Measurements from ENCODE around the gene KCNIP1.

The KCNIP1 gene

DNA sequence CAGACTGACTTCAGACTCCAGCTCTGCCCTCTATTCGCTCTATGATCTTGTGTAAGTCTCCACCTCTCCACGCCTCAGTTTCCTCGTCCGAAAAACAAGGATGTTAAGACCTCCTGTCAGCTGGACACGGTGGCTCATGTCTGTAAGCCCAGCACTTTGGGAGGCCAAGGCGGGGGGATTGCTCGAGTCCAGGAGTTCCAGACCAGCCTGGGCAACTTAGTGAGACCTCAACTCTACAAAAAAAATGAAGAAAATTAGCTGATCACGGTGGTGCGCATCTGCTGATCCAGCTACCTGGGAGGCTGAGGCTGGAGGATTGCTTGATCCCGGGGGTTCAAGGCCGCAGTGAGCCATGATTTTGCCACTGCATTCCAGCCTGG, 243.1 kb downstream of the KCNIP1 start:
- ChIA-PET CTCF (interaction anchor here (0.6 to 11.4 kb wide), 4 partner anchors 45 to 1516 kb away, joined by 3 to 253 read pairs (median 8); no protein-coding TSS in a partner anchor), POLR2A (no interaction called here)
- TF ChIP-seq ZBTB20 (tag by site-specific recombination; IDR thresholded peaks at IDR 0.05): no peak
- TF ChIP-seq GLI2 (tag by site-specific recombination; IDR thresholded peaks at IDR 0.05; ENCODE audit: borderline replicate concordance, low read depth): no peak
- TF ChIP-seq ZNF248 (tag by site-specific recombination; IDR thresholded peaks at IDR 0.05): no peak
- no peak for TF ChIP-seq HOXC10 (CRISPR knock-in tag; IDR thresholded peaks at IDR 0.05)
- TF ChIP-seq ZNF366 (tag by site-specific recombination; conservative IDR thresholded peaks at IDR 0.05): no peak
- no peak for TF ChIP-seq ZNF174 (tag by site-specific recombination; IDR thresholded peaks at IDR 0.05)
- no peak for TF ChIP-seq ZNF664 (tag by site-specific recombination; IDR thresholded peaks at IDR 0.05)
- TF ChIP-seq ZNF585B (tag by site-specific recombination; IDR thresholded peaks at IDR 0.05): no peak
- H3K9me3 ChIP-seq (ENCODE audit: control insufficient read depth, insufficient read depth, low read depth, low read length): no peaks in the 10 kb centered on the region
- no peak overlapping the region for H3K4me3 ChIP-seq (ENCODE audit: low read depth, low read length)
- H3K4me1 ChIP-seq (ENCODE audit: control insufficient read depth, insufficient read depth, low read length): no peaks in the 10 kb centered on the region
- no peaks in the 10 kb centered on the region for H3K36me3 ChIP-seq (ENCODE audit: control insufficient read depth in 2 of 2, insufficient read depth in 1 of 2, low read length in 2 of 2)
- H3K27ac ChIP-seq (ENCODE audit: extremely low read depth, low read depth, low read length): no peak overlapping the region

DNA sequence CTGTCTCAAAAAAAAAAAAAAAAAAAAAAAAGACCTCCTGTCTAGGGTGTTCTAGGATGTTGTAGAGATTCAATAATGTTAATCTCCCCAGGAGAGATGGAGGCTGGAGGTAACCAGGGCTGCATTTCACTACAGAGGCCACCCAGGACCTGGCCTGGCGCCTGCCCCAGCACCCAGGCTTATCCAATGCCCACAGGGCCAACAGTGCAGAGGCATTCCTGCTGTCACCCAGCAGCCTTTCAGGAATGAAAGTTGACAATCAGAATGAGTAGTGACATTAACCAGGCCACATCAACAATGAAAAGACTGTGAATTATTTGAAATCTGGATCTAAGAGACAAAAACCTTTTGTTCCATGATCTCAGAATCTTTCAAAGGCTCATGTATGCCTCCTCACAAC, 243.5 kb downstream of the KCNIP1 start:
- H3K4me1 ChIP-seq (ENCODE audit: control insufficient read depth, insufficient read depth, low read length): no peaks in the 10 kb centered on the region
- no peaks in the 10 kb centered on the region for H3K36me3 ChIP-seq (ENCODE audit: control insufficient read depth in 2 of 2, insufficient read depth in 1 of 2, low read length in 2 of 2)
- ChIA-PET POLR2A (no interaction called here), CTCF (interaction anchor here (0.6 to 11.4 kb wide), 4 partner anchors 24 to 1515 kb away, joined by 3 to 253 read pairs (median 4); no protein-coding TSS in a partner anchor)
- H3K27ac ChIP-seq (ENCODE audit: extremely low read depth, low read depth, low read length): no peak overlapping the region
- TF ChIP-seq, protein P1, sequence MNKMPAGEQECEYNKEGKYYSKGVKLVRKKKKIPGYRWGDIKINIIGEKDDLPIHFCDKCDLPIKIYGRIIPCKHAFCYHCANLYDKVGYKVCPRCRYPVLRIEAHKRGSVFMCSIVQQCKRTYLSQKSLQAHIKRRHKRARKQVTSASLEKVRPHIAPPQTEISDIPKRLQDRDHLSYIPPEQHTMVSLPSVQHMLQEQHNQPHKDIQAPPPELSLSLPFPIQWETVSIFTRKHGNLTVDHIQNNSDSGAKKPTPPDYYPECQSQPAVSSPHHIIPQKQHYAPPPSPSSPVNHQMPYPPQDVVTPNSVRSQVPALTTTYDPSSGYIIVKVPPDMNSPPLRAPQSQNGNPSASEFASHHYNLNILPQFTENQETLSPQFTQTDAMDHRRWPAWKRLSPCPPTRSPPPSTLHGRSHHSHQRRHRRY (tag by site-specific recombination; IDR thresholded peaks at IDR 0.05): no peak
- TF ChIP-seq GLIS1 (tag by site-specific recombination; IDR thresholded peaks at IDR 0.05): peak; percentile 61
- no peak overlapping the region for H3K4me3 ChIP-seq (ENCODE audit: low read depth, low read length)
- H3K9me3 ChIP-seq (ENCODE audit: control insufficient read depth, insufficient read depth, low read depth, low read length): no peaks in the 10 kb centered on the region

DNA sequence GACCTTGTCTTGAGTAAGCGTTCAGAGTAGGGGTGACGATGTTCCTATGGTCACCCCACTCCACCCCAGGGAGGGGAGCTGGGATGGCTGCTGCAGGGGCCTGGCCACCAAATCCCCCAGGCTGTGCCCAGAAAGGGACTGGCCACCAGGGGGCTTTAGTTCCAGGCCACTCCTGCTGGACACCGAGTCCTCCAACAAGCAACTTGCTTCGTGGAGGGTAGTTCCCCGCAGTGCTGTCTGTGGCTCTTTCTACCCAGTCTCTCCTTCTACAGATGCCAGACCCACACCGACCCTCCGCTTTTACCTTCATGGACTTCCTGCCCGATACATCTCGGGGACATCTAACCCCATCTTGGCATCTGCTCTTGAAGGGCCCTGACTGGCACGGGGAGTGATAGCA, 244.0 kb downstream of the KCNIP1 start:
- TF ChIP-seq, protein P2, sequence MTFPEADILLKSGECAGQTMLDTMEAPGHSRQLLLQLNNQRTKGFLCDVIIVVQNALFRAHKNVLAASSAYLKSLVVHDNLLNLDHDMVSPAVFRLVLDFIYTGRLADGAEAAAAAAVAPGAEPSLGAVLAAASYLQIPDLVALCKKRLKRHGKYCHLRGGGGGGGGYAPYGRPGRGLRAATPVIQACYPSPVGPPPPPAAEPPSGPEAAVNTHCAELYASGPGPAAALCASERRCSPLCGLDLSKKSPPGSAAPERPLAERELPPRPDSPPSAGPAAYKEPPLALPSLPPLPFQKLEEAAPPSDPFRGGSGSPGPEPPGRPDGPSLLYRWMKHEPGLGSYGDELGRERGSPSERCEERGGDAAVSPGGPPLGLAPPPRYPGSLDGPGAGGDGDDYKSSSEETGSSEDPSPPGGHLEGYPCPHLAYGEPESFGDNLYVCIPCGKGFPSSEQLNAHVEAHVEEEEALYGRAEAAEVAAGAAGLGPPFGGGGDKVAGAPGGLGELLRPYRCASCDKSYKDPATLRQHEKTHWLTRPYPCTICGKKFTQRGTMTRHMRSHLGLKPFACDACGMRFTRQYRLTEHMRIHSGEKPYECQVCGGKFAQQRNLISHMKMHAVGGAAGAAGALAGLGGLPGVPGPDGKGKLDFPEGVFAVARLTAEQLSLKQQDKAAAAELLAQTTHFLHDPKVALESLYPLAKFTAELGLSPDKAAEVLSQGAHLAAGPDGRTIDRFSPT (tag by site-specific recombination; IDR thresholded peaks at IDR 0.05): no peak
- TF ChIP-seq ZNF354C (tag by site-specific recombination; IDR thresholded peaks at IDR 0.05; ENCODE audit: borderline replicate concordance, low read depth) (no peak), ZNF561 (tag by site-specific recombination; IDR thresholded peaks at IDR 0.05; ENCODE audit: borderline replicate concordance) (no peak), SP7 (tag by site-specific recombination; IDR thresholded peaks at IDR 0.05) (no peak)
- TF ChIP-seq, protein P3, sequence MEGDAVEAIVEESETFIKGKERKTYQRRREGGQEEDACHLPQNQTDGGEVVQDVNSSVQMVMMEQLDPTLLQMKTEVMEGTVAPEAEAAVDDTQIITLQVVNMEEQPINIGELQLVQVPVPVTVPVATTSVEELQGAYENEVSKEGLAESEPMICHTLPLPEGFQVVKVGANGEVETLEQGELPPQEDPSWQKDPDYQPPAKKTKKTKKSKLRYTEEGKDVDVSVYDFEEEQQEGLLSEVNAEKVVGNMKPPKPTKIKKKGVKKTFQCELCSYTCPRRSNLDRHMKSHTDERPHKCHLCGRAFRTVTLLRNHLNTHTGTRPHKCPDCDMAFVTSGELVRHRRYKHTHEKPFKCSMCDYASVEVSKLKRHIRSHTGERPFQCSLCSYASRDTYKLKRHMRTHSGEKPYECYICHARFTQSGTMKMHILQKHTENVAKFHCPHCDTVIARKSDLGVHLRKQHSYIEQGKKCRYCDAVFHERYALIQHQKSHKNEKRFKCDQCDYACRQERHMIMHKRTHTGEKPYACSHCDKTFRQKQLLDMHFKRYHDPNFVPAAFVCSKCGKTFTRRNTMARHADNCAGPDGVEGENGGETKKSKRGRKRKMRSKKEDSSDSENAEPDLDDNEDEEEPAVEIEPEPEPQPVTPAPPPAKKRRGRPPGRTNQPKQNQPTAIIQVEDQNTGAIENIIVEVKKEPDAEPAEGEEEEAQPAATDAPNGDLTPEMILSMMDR (tag by site-specific recombination; IDR thresholded peaks at IDR 0.05): peak; percentile 51
- Histone ChIP-seq H3K36me3 (ENCODE audit: control insufficient read depth in 2 of 2, insufficient read depth in 1 of 2, low read length in 2 of 2) (no peaks in the 10 kb centered on the region), H3K4me1 (ENCODE audit: control insufficient read depth, insufficient read depth, low read length) (no peaks in the 10 kb centered on the region), H3K27ac (ENCODE audit: extremely low read depth, low read depth, low read length) (no peak overlapping the region), H3K4me3 (ENCODE audit: low read depth, low read length) (no peak overlapping the region), H3K9me3 (ENCODE audit: control insufficient read depth, insufficient read depth, low read depth, low read length) (no peaks in the 10 kb centered on the region)
- ChIA-PET CTCF (interaction anchor here (0.9 to 11.4 kb wide), 3 partner anchors 21 to 44 kb away, joined by 4 to 253 read pairs (median 4); no protein-coding TSS in a partner anchor), POLR2A (interaction anchor here (1.5 kb wide), 1 partner anchor 43 kb away, joined by 3 read pairs; no protein-coding TSS in a partner anchor)

All from HEK293 (cell line).